ENCODE data around the gene ZNG1F.
"Not testable (repeated sequence)": the region's sequence is repeated elsewhere in the genome, so short reads cannot be mapped to it uniquely, and the experiment has no call there.

GRCh38 chr9:41150116-41150515 lies 39.0 kb downstream of the ZNG1F start:
- TF ChIP-seq CTCF (IDR thresholded peaks at IDR 0.05); POLR2A (IDR thresholded peaks at IDR 0.05); POLR2AphosphoS5 (IDR thresholded peaks at IDR 0.05; ENCODE audit: insufficient read depth in 1 of 2, low read depth in 1 of 2): not testable (repeated sequence)
